GM12878 (cell line): ENCODE data around the gene RALGAPA1. TPM values are rescaled to one million over a fixed set of nuclear protein-coding genes. Genes with fewer than 3 reads are reported as not detected.

ENCODE experiments used
- ATAC-seq: fragments of 200-7000 bp; cut with Tn5 transposase; 3 replicates; pipeline ENCODE4 v1.9.1; 2020; ENCODE audit warnings: mild to moderate bottlenecking, moderate library complexity
- BruUV-seq: library from RNA; stranded (reverse); fragments of 400-500 nt; replicated peaks from 2 replicates; lab custom pipeline; 2021; lab: Mats Ljungman, UMichigan
- CTCF ChIA-PET: fragments of 300-600 bp; sonication (Branson Sonifier 250); formaldehyde crosslinking; extraction: SDS; loops from one replicate; lab custom pipeline; 2021; ENCODE audit warnings: inconsistent platforms; lab: Yijun Ruan, JAX
- POLR2A ChIA-PET: fragments of 350-600 bp; formaldehyde crosslinking; extraction: SDS; loops from one replicate; lab custom pipeline; 2021; ENCODE audit warnings: inconsistent platforms; lab: Charles Lee
- RAD21 ChIA-PET: fragments of 300-600 bp; sonication (Branson Sonifier 250); formaldehyde crosslinking; loops from one replicate; lab custom pipeline; 2023; ENCODE audit warnings: antibody characterized with exemption; ENCODE audit not compliant: unreplicated experiment; lab: Charles Lee
- SMC1A ChIA-PET: fragments of 300-600 bp; sonication (Branson Sonifier 250); formaldehyde crosslinking; loops from one replicate; lab custom pipeline; 2023; ENCODE audit not compliant: unreplicated experiment, uncharacterized antibody; lab: Charles Lee
- DNase-seq: peaks from one replicate; pipeline ENCODE4 v3.0.0-alpha.2; 2011; ENCODE audit warnings: low read depth, low spot score
- FAIRE-seq: peaks from 3 replicates; lab custom pipeline; 2011; peaks lifted over from hg19 to GRCh38; lab: Jason Lieb, UNC
- H2AFZ ChIP-seq: 2 replicates; pipeline ENCODE4 v1.6.0; 2011; ENCODE audit warnings: low read depth, low read length, control low read depth; ENCODE audit not compliant: control insufficient read depth
- H3K27ac ChIP-seq: 2 replicates; pipeline ENCODE4 v1.5.1; 2011; ENCODE audit warnings: control low read depth; ENCODE audit not compliant: control insufficient read depth, insufficient read depth
- H3K27me3 ChIP-seq, 2 experiments: replicated peaks in 1 of 2; 2 replicates each; pipeline versions ENCODE4 v1.6.0 to v1.6.1; 2011; ENCODE audit warnings: low read length in 1 of 2; ENCODE audit not compliant: control insufficient read depth in 2 of 2, insufficient read depth in 2 of 2
- H3K36me3 ChIP-seq, 2 experiments: 2 replicates each; pipeline ENCODE4 v1.5.1; 2011; ENCODE audit warnings: low read length in 1 of 2; ENCODE audit not compliant: control insufficient read depth in 2 of 2, insufficient read depth in 2 of 2
- H3K4me1 ChIP-seq: 2 replicates; pipeline ENCODE4 v1.6.1; 2011; ENCODE audit warnings: mild to moderate bottlenecking, low read length, moderate library complexity, mixed read lengths; ENCODE audit not compliant: control insufficient read depth, insufficient read depth
- H3K4me2 ChIP-seq: 2 replicates; pipeline ENCODE4 v1.6.0; 2011; ENCODE audit warnings: control low read depth; ENCODE audit not compliant: control insufficient read depth, insufficient read depth
- H3K4me3 ChIP-seq: fragments of 200-600 bp; sonication (generic); 2 replicates; pipeline ENCODE4 v1.5.1; 2016
- H3K79me2 ChIP-seq: 2 replicates; pipeline ENCODE4 v1.6.0; 2011; ENCODE audit warnings: low read length; ENCODE audit not compliant: control insufficient read depth, insufficient read depth
- H3K9ac ChIP-seq: 2 replicates; pipeline ENCODE4 v1.8.0; 2011; ENCODE audit warnings: low read length, control low read depth, mixed read lengths; ENCODE audit not compliant: control insufficient read depth, insufficient read depth
- H3K9me3 ChIP-seq: replicated peaks from 3 replicates; pipeline ENCODE4 v1.5.1; 2011; ENCODE audit warnings: mild to moderate bottlenecking, low read length; ENCODE audit not compliant: control insufficient read depth, insufficient read depth
- H4K20me1 ChIP-seq: 2 replicates; pipeline ENCODE4 v1.6.0; 2011; ENCODE audit not compliant: control insufficient read depth, insufficient read depth
- ATF7 ChIP-seq: fragments of 450-650 bp; IDR thresholded peaks from 2 replicates; pipeline ENCODE4 v1.6.1; 2016; ENCODE audit warnings: low read depth, mild to moderate bottlenecking
- CTCF ChIP-seq, 3 experiments: IDR thresholded peaks in 2 of 3; conservative IDR thresholded peaks in 1 of 3; 2 replicates each; pipeline ENCODE4 v1.5.1; 2011; ENCODE audit warnings: low read depth in 3 of 3, low read length in 3 of 3, mild to moderate bottlenecking in 3 of 3, control low read depth in 2 of 3, moderate library complexity in 2 of 3, inconsistent platforms in 1 of 3, mixed read lengths in 1 of 3; ENCODE audit not compliant: control insufficient read depth in 2 of 3, insufficient read depth in 1 of 3; ENCODE audit errors: extremely low read depth in 1 of 3
- E2F8 ChIP-seq: fragments of 450-650 bp; IDR thresholded peaks from 2 replicates; pipeline ENCODE4 v1.6.1; 2018; ENCODE audit warnings: mild to moderate bottlenecking, low read depth, moderate library complexity; ENCODE audit not compliant: partially characterized antibody
- EZH2 ChIP-seq: IDR thresholded peaks from 2 replicates; pipeline ENCODE4 v1.6.1; 2012; ENCODE audit warnings: low read depth, mild to moderate bottlenecking, control low read depth, inconsistent platforms, low read length, borderline replicate concordance; ENCODE audit not compliant: control insufficient read depth
- HDAC6 ChIP-seq: fragments of 200-600 bp; sonication (generic); IDR thresholded peaks from one replicate; pipeline ENCODE4 v1.8.0; 2017; ENCODE audit warnings: antibody characterized with exemption; ENCODE audit not compliant: unreplicated experiment
- NR2C1 ChIP-seq: fragments of 450-650 bp; IDR thresholded peaks from 2 replicates; pipeline ENCODE4 v1.6.1; 2017; ENCODE audit warnings: antibody characterized with exemption, mild to moderate bottlenecking, moderate library complexity
- POLR2AphosphoS5 ChIP-seq: IDR thresholded peaks from 2 replicates; pipeline ENCODE4 v1.6.1; 2011; ENCODE audit warnings: mild to moderate bottlenecking, low read length, inconsistent platforms
- RCOR1 ChIP-seq: conservative IDR thresholded peaks from 2 replicates; pipeline ENCODE4 v1.6.1; 2012; ENCODE audit warnings: low read depth, low read length, improper control_type of control experiment
- RUNX3 ChIP-seq: IDR thresholded peaks from 2 replicates; pipeline ENCODE4 v1.6.1; 2012; ENCODE audit warnings: low read length, inconsistent platforms
- SIX5 ChIP-seq: IDR thresholded peaks from 2 replicates; pipeline ENCODE4 v1.6.1; 2011; ENCODE audit warnings: mild to moderate bottlenecking, low read depth, low read length, moderate library complexity; ENCODE audit not compliant: severe bottlenecking
- TBL1XR1 ChIP-seq: IDR thresholded peaks from 2 replicates; pipeline ENCODE4 v1.6.1; 2012; ENCODE audit warnings: low read depth, low read length, improper control_type of control experiment
- YBX1 ChIP-seq: fragments of 450-650 bp; IDR thresholded peaks from 2 replicates; pipeline ENCODE4 v1.6.1; 2016; ENCODE audit warnings: antibody characterized with exemption
- ZNF592 ChIP-seq: fragments of 450-650 bp; IDR thresholded peaks from 2 replicates; pipeline ENCODE4 v1.6.1; 2017; ENCODE audit warnings: mild to moderate bottlenecking, moderate library complexity
- ZSCAN29 ChIP-seq: fragments of 450-650 bp; IDR thresholded peaks from 2 replicates; pipeline ENCODE4 v1.6.1; 2017; ENCODE audit warnings: mild to moderate bottlenecking, moderate library complexity
- WGBS: methylation state at CpG from one replicate; pipeline ENCODE4 v1.1.6; 2016; ENCODE audit warnings: low lambda C conversion rate; ENCODE audit not compliant: insufficient replicate concordance, insufficient coverage; ENCODE audit errors: missing lambda C conversion rate; 5-methylcytosine and 5-hydroxymethylcytosine counted together
- in situ Hi-C: fragments of 300-500 bp; cut with MboI; formaldehyde crosslinking; loops from 9 replicates; pipeline ENCODE4 v1.14.3; 2018; ENCODE audit warnings: mixed read lengths
- intact Hi-C: fragments of 100-400 bp; cut with micrococcal nuclease; formaldehyde crosslinking; loops from one replicate; pipeline ENCODE4 v1.14.2; 2022; ENCODE audit not compliant: unreplicated experiment
- polyA plus RNA-seq, 11 experiments: library from polyadenylated mRNA; depleted of rRNA in 4 of 11; unstranded in 6 of 11; stranded (reverse) in 5 of 11; fragments of >200 nt; fragmentation: Nextera tagmentation in 4 of 11; fragmentation: Illumina TruSeq in 1 of 11; extraction: Ambion mirVana in 4 of 11; extraction: Trizol in 1 of 11; gene quantifications; 1 replicate in 1 of 11; 2 replicates in 10 of 11; pipeline versions ENCODE4 v1.2.1 to v1.2.3, GENCODE V29; 2011 to 2016; ENCODE audit warnings: inconsistent platforms in 2 of 11, missing spikeins in 2 of 11, low read depth in 1 of 11
- total RNA-seq, 4 experiments: library from RNA; depleted of rRNA in 3 of 4; stranded (reverse); fragments of >200 nt in 3 of 4; fragmentation: Illumina TruSeq in 1 of 4; extraction: Trizol in 1 of 4; gene quantifications; 2 replicates each; pipeline versions ENCODE4 v1.2.1 to v1.2.3, GENCODE V29; 2013 to 2021

Gene RALGAPA1
- total and polyA plus RNA-seq, 10 of the 15 experiments (the other 5 are each of a cell fraction or from before 2014, with no cell fraction given) = 5.6 to 26.7 (median 14.7) TPM

GRCh38 chr14:35531960-35532747 lies 276.9 kb downstream of the RALGAPA1 start:
- 94% methylated on average over 1 of the region's 1 CpG for WGBS
- Histone ChIP-seq H3K9me3 (no peaks in the 10 kb centered on the region; the same call in 2 of the 3 replicates), H4K20me1 (no peaks in the 10 kb centered on the region), H3K4me3 (no peak overlapping the region), H3K4me2 (no peak overlapping the region), H2AFZ (no peak overlapping the region), H3K9ac (no peak overlapping the region), H3K27ac (no peak overlapping the region), H3K4me1 (peaks cover 8% of the 10 kb centered on the region), H3K79me2 (no peaks in the 10 kb centered on the region), H3K36me3 (no peaks in the 10 kb centered on the region), H3K27me3 (peaks cover 6 to 16% of the 10 kb centered on the region in 2 experiments)
- POLR2A ChIA-PET = no interaction called here
- RAD21 ChIA-PET = interaction anchor here (1.0 kb wide), 1 partner anchor 93 kb away, joined by 3 read pairs; no protein-coding TSS in a partner anchor
- BruUV-seq = no TSS peak
- ATAC-seq (no peak), FAIRE-seq (no peak), DNase-seq (no peak)
- intact Hi-C loops = loop anchor here (10.0 kb wide), 1 partner anchor 153 kb away; no protein-coding TSS in a partner anchor
- CTCF ChIA-PET = interaction anchor here (1.0 to 1.8 kb wide), 2 partner anchors 19 to 92 kb away, joined by 3 to 4 read pairs; no protein-coding TSS in a partner anchor
- in situ Hi-C loops = no loop called here
- SMC1A ChIA-PET = interaction anchor here (0.7 to 1.2 kb wide), 3 partner anchors 9 to 94 kb away, joined by 3 to 4 read pairs (median 3); no protein-coding TSS in a partner anchor
- TF ChIP-seq TBL1XR1 (no peak), CTCF (IDR thresholded peaks at IDR 0.05 in 2 of 3, conservative IDR thresholded peaks at IDR 0.05 in 1 of 3; ENCODE audit: control insufficient read depth in 2 of 3, extremely low read depth in 1 of 3, insufficient read depth in 1 of 3, low read depth in 3 of 3, low read length in 3 of 3) (no peak), POLR2AphosphoS5 (no peak), SIX5 (no peak), RCOR1 (no peak), RUNX3 (no peak), EZH2 (no peak), ZNF592 (no peak), E2F8 (no peak), ZSCAN29 (no peak), ATF7 (no peak), YBX1 (no peak), NR2C1 (no peak), HDAC6 (no peak)
